Endometrial microvascular endothelial cells (primary cell): ENCODE measurements around the gene FRMD4B. TPM values are rescaled to one million over a fixed set of nuclear protein-coding genes. Genes with fewer than 3 reads are reported as not detected.

ENCODE experiments used
- in situ Hi-C: cut with HindIII; loops from 2 replicates; pipeline ENCODE4 v1.10.0; 2017; ENCODE audit warnings: low sequenced_read_pairs, low pct_unique_long_range_greater_than_20kb; ENCODE audit errors: inconsistent ontology term
- total RNA-seq: library from RNA; depleted of rRNA; stranded (reverse); fragments of >200 nt; gene quantifications from one replicate; pipeline ENCODE4 v1.2.3, GENCODE V29; 2015; ENCODE audit errors: inconsistent ontology term

The FRMD4B gene
- total RNA-seq, 1 donor from 2014 or later: 37.8 TPM

- in situ Hi-C loops: no loop called here
These were observed 258.9 kb downstream of the FRMD4B start for GRCh38 chr3:69126999-69127398.

GRCh38 chr3:69126216-69126615 is 259.7 kb downstream of the FRMD4B start:
- in situ Hi-C loops: no loop called here

- in situ Hi-C loops: no loop called here
These were observed 263.5 kb downstream of the FRMD4B start, which contains the start of gene LMOD3 for GRCh38 chr3:69122403-69122802. Gene LMOD3 (minus strand): TSS chr3:69122595. CDS start chr3:69122386, 209 bp downstream.

GRCh38 chr3:69121950-69122349 is 263.9 kb downstream of the FRMD4B start:
- in situ Hi-C loops: no loop called here

- in situ Hi-C loops: no loop called here
These were observed 264.4 kb downstream of the FRMD4B start for GRCh38 chr3:69121513-69121912.

- in situ Hi-C loops: no loop called here
These were observed 264.9 kb downstream of the FRMD4B start for GRCh38 chr3:69120879-69121464.
